Effector memory CD8-positive, alpha-beta T cell (primary cell): ENCODE measurements around the gene ANKRD34A.

Source experiments
- ATAC-seq: fragments of 150-1000 bp; cut with Tn5 transposase; replicated peaks from 2 replicates; pipeline ENCODE4 v1.10.0; 2021; ENCODE audit warnings: mild to moderate bottlenecking, moderate library complexity
- DNase-seq, 3 experiments: peaks; one replicate each; pipeline ENCODE4 v3.0.0; 2021
- H3K27ac Mint-ChIP-seq, 2 donors: one replicate each; pipeline ENCODE4 v1.8.0; 2022; ENCODE audit warnings: mild to moderate bottlenecking in 2 of 2, mixed read lengths in 2 of 2, moderate library complexity in 2 of 2
- H3K27me3 Mint-ChIP-seq, 2 donors: one replicate each; pipeline ENCODE4 v1.8.0; 2022; ENCODE audit warnings: mixed read lengths in 2 of 2
- H3K36me3 Mint-ChIP-seq: one replicate; pipeline ENCODE4 v1.8.0; 2022; ENCODE audit warnings: mild to moderate bottlenecking, moderate library complexity, mixed read lengths; ENCODE audit not compliant: insufficient read depth
- H3K4me1 Mint-ChIP-seq, 2 donors: one replicate each; pipeline ENCODE4 v1.8.0; 2022; ENCODE audit warnings: low read depth in 2 of 2, mixed read lengths in 2 of 2
- H3K4me3 Mint-ChIP-seq, 2 donors: one replicate each; pipeline ENCODE4 v1.8.0; 2022; ENCODE audit warnings: mild to moderate bottlenecking in 2 of 2, mixed read lengths in 2 of 2, moderate library complexity in 2 of 2
- H3K9me3 Mint-ChIP-seq, 2 donors: one replicate each; pipeline ENCODE4 v1.8.0; 2022; ENCODE audit warnings: mixed read lengths in 2 of 2

The ANKRD34A gene

DNA sequence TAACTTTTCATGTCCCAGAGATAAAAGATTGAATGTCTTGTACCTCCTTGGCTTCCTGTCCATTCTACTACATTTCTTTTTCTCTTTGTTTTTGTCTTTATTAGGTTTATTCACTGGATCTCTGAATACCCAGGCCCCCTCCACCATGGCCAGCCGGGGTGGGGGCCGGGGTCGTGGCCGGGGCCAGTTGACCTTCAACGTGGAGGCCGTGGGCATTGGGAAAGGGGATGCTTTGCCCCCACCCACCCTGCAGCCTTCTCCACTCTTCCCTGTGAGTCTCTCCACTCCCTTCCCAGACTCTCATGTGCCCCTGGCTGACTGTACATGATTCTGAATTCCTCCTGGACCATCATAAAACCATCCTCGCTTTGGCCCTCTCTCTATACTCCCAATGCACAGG, 10.3 kb upstream of the ANKRD34A start:
- ATAC-seq, result no peak
- H3K27me3 Mint-ChIP-seq, result no peaks in the 10 kb centered on the region
- no peaks in the 10 kb centered on the region for H3K9me3 Mint-ChIP-seq
- H3K27ac Mint-ChIP-seq, result peak overlapping the region in 1 of 2 donors; percentile 58
- DNase-seq, result no peak
- peaks cover 11% of the 10 kb centered on the region for H3K36me3 Mint-ChIP-seq
- H3K4me3 Mint-ChIP-seq, result no peak overlapping the region
- peaks cover 1 to 13% of the 10 kb centered on the region in 2 donors for H3K4me1 Mint-ChIP-seq

DNA sequence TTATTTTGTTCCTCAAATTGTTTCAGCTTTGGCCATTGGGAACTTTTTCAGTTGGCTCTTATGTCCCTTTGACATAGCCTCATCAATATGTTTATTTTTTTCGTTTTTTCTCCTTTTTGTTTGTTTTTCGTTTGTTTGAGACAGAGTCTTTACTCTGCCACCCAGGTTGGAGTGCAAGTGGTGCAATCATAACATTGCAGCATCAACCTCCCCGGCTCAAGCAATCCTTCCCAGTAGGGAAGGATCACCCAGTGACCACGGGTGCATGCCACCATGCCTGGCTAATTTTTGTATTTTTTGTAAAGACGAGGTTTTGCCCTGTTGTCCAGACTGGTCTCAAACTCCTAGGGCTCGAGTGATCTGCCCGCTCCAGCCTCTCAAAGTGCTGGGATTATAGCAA, 8.2 kb upstream of the ANKRD34A start:
- Mint-ChIP-seq H3K9me3 (no peaks in the 10 kb centered on the region), H3K27me3 (no peaks in the 10 kb centered on the region), H3K4me1 (peaks cover 4 to 13% of the 10 kb centered on the region in 2 donors), H3K36me3 (peaks cover 8% of the 10 kb centered on the region), H3K27ac (peak overlapping the region in 1 of 2 donors; percentile 33), H3K4me3 (no peak overlapping the region)
- no peak for DNase-seq
- no peak for ATAC-seq

DNA sequence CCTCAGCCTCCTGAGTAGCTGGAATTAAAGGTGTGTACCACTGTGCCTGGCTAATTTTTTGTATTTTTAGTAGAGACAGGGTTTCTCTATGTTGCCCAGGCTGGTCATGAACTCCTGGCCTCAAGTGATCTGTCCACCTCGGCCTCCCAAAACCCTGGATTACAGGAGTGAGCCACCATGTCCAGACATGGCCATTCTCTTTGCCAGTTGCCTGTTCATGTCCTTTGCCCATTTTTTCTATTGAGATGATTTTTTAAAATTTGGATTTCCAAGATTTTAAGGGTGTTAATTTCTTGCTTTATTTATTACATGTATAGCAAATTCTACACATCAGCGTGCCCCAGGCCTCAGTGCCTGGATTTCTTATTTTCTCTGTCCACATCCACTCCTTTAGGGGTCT, 2.9 kb upstream of the ANKRD34A start:
- Mint-ChIP-seq H3K4me3 (peak overlapping the region in 1 of 2 donors; percentile 25), H3K36me3 (no peaks in the 10 kb centered on the region), H3K9me3 (no peaks in the 10 kb centered on the region), H3K27ac (no peak overlapping the region), H3K4me1 (peaks cover 26 to 29% of the 10 kb centered on the region in 2 donors), H3K27me3 (no peaks in the 10 kb centered on the region)
- no peak for ATAC-seq
- no peak for DNase-seq

DNA sequence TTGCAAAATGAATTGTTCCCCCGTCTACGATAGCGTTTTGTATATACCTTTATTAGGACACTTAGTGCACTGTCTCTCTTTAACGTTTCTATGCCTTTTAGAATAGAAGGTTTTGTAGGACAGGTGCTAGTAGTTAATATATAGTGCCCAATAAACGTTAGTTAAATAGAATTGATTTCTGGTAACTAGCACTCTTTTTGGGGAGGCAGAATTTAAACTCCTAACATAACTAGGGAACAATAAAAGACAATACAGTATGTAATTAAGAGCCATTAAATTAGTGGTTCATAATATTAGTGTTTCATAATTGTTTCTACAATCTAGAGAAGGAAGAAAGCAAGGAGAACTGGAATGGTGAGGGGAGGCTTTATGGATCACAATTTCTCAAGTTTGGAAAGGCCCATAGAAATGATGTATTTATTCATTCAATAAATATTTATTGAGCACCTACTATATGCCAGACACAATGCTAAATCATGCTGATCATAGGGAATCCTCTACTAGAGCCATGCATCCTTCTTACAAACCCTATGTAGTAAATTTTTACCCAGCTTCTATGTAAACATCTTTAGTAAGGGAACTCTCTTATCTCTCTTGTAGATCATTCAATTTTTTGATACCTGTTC, 857 bp upstream of the ANKRD34A start:
- Mint-ChIP-seq H3K4me1 (peaks cover 33 to 42% of the 10 kb centered on the region in 2 donors), H3K4me3 (peak overlapping the region; percentile 96 to 99), H3K27me3 (no peaks in the 10 kb centered on the region), H3K27ac (peak overlapping the region; percentile 89 to 93), H3K9me3 (no peaks in the 10 kb centered on the region), H3K36me3 (no peaks in the 10 kb centered on the region)
- DNase-seq, result no peak
- no peak for ATAC-seq

DNA sequence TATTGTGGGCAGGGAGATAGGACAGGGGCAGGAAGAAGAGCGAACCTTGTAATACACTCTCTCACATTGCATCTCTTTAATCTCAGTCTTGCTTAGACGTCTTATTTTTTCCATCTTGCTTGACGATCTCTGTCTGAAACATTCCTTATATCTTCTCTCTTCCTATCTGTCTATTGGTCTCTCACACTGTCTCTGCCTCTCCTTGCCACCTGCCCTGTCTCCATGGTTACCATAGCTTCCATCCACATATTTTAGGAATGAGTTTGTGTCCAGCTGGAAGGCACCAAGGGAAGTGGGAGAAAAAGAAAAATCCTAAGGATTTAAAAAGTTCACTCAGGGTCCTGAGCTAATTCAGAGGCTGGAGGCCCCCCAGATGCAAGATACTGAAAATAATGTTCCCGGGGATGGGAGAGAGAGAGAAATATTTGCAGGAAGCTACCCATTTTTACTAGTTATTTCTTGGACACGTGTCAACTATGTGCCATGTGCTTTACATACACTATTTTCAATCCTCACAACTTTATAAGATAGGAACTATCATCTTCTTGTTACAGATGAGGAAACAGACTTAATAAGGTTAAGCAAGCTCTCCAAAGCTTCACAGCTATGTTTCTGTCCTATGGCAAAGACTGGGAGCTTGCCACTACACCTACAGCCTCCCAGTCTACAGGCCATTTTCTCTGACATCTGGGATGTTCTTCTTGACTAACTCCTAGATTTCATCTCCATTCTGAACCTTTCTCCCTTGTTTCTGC, 933 bp downstream of the ANKRD34A start:
- Mint-ChIP-seq H3K4me1 (peaks cover 50 to 54% of the 10 kb centered on the region in 2 donors), H3K36me3 (peaks cover 2% of the 10 kb centered on the region), H3K9me3 (no peaks in the 10 kb centered on the region), H3K27me3 (no peaks in the 10 kb centered on the region), H3K4me3 (peak overlapping the region; percentile 96 to 99), H3K27ac (peak overlapping the region; percentile 89 to 93)
- ATAC-seq (no peak), DNase-seq (no peak)

DNA sequence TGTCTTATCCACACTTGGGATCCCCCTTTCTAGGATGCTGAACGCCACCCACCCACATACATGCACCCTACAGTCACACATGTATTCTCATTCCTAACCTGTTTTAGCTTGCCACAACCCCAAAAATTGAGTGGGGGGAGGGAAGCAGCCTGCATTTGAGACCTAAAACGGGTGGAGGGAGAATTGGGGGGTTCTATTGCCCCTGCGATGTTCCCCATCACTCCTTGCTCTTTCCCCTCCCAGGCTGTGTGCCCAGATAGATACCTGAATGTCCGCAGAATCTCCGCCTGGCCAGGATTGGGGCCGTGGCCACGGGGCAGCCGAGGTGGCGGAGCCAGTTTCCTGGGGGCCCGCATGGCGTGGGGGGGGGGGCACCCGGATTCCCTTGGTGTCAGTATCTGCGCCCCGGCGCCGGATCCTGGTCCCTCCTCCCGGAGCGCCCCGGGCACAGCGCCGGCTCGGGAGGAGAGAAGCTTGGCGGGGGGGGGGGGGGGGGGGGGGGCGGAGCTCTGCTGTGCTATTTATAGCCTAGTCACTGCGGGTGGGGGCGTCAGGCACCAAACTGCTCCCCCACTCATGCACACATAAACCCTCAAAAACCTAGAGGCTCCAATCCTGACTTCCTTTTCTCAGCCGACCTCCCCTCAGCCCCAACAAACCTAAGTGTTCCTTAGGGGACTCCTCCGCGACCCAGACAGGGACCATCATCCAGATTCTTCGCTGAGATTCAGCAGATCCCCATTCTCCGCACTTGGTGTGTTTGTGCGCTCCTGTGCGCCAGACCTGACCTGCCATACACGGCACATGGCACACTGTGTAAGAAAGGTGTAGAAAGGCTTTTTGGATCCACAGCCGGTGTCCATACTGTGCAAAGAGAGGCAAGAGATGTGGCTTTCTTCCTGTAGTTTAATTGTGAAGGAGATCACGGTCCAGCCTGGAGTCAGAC, 1.9 kb downstream of the ANKRD34A start:
- Mint-ChIP-seq H3K27me3 (no peaks in the 10 kb centered on the region), H3K4me1 (peaks cover 56 to 57% of the 10 kb centered on the region in 2 donors), H3K36me3 (peaks cover 7% of the 10 kb centered on the region), H3K4me3 (peak overlapping the region; percentile 96 to 99), H3K9me3 (no peaks in the 10 kb centered on the region), H3K27ac (peak overlapping the region; percentile 92 to 93)
- DNase-seq, result no peak
- no peak for ATAC-seq

DNA sequence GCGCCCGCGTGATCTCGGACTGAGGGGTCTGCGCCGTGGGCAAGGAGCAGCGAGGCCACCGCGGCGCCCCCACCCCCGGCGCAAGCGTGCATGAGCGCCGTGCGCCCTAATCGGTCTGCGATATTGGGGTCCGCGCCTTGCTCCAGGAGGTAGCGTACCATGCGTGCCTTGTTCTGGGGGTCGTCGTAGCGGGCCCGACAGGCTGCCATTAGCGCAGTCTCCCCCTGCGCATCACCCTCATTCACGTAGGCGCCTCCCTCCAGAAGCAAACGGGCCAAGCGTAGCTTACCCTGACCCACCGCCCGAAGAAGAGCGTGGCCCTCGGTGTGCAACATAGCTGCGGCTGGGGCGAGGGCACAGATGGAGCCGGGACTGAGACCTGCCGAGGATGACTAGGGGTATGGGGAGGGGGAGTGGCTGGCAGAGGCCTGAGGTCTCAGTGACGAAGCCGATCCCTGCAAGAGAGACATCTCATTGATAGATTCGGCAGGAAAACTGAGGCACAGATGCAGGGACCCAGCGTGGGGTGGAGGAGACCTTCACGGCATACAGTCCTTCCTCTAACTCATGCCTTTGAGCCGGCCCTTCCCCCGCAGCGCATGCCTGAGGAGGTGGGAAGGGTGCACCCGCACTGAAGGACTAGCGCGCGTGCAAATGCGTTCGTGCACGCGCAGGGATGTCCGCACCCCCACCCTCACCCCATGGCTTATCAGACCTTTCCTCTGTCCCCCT, 2.8 kb downstream of the ANKRD34A start:
- Mint-ChIP-seq H3K4me3 (peak overlapping the region; percentile 96 to 99), H3K9me3 (no peaks in the 10 kb centered on the region), H3K36me3 (peaks cover 10% of the 10 kb centered on the region), H3K27me3 (no peaks in the 10 kb centered on the region), H3K4me1 (peaks cover 63% of the 10 kb centered on the region in 2 donors), H3K27ac (peak overlapping the region; percentile 92 to 93)
- ATAC-seq, result no peak
- DNase-seq, result peak in 1 of 3 experiments; percentile 30

DNA sequence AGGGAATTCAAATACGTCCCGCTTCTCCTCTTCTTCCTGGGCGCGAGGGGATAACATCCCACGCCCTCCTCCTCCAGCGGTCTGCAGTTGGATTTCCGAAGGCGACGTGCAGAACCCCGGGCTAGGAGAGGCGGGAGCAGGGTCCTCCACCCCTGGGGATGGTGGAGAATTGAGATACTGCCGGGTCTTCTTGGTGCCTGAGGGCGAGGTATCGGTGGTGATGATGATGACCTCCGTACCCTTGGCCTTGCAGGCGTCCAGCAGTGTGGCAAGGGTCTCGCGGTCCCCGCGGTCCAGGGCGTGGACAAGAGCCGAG, 3.3 kb downstream of the ANKRD34A start:
- Mint-ChIP-seq H3K9me3 (no peaks in the 10 kb centered on the region), H3K27ac (peak overlapping the region; percentile 92 to 93)
- ATAC-seq, result no peak

DNA sequence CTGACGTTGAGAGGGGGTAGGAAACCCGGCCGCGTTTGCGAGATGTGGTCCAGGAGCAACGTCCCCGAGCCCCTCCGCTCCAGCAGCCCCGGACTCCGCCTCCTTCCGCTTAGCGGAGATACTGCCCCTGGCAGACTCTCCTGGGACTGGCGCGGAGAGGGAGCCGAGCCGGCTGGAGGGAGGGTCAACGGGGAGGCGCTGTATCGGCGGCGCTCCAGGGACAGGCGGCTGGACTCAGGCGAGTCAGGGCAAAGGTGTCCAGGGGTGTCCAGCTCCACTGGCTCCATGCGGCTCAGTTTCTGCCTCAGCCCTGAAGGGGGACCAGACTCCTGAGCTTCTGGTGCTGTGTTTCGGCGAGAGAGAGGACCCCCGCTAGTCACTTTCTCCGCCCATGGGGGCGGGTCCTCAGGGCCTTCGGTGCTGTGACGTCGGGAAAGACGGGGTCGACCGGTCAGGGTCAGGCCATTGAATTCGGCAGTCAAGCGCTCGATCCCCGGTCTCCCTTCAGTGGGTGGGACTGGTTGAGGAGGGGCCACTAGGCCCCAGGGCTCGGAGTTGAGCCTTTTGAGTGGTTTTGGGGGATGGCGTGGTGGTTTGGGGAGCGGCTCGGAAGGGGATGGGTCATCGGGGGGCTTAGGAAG, 3.8 kb downstream of the ANKRD34A start:
- Mint-ChIP-seq H3K27me3 (no peaks in the 10 kb centered on the region), H3K4me1 (peaks cover 69 to 70% of the 10 kb centered on the region in 2 donors), H3K36me3 (peaks cover 10% of the 10 kb centered on the region), H3K9me3 (no peaks in the 10 kb centered on the region), H3K4me3 (peak overlapping the region; percentile 96 to 99), H3K27ac (peak overlapping the region; percentile 92 to 93)
- ATAC-seq (no peak), DNase-seq (peak in 1 of 3 experiments; percentile 31)

More for the DNA sequence above, 3.3 kb downstream of the ANKRD34A start:
- H3K4me3 Mint-ChIP-seq, result peak overlapping the region; percentile 96 to 99
- H3K27me3 Mint-ChIP-seq, result no peaks in the 10 kb centered on the region
- peaks cover 65 to 66% of the 10 kb centered on the region in 2 donors for H3K4me1 Mint-ChIP-seq
- H3K36me3 Mint-ChIP-seq, result peaks cover 10% of the 10 kb centered on the region
- DNase-seq, result no peak

DNA sequence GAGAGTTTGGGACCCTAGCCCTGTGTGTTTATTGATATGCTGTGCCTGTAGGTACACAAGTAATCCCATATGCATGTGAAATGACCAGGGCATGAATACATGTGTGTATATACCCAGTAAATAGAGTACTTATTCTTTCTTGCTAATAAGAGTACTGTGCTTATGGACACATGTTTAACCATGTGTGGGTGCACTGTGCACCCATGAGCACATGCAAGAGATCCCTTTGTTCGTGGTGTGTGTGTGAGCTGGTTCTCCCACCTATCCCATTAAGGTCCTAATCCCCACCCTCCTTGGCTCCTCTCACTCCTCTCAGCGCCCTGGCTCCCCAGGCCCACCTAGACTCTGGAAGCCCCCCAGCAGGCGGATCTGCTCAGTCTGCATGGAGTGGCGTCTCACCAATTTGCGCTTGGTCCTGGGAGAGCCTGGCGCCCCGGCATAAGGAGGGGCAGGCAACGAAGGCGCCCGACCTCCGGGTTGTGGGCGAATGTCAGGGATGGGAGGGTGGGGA, 4.4 kb downstream of the ANKRD34A start:
- H3K27me3 Mint-ChIP-seq, result no peaks in the 10 kb centered on the region
- no peaks in the 10 kb centered on the region for H3K9me3 Mint-ChIP-seq
- ATAC-seq, result no peak
- peaks cover 10% of the 10 kb centered on the region for H3K36me3 Mint-ChIP-seq
- DNase-seq, result no peak
- H3K27ac Mint-ChIP-seq, result peak overlapping the region in 1 of 2 donors; percentile 58
- peak overlapping the region; percentile 96 to 99 for H3K4me3 Mint-ChIP-seq
- H3K4me1 Mint-ChIP-seq, result peaks cover 72 to 73% of the 10 kb centered on the region in 2 donors

DNA sequence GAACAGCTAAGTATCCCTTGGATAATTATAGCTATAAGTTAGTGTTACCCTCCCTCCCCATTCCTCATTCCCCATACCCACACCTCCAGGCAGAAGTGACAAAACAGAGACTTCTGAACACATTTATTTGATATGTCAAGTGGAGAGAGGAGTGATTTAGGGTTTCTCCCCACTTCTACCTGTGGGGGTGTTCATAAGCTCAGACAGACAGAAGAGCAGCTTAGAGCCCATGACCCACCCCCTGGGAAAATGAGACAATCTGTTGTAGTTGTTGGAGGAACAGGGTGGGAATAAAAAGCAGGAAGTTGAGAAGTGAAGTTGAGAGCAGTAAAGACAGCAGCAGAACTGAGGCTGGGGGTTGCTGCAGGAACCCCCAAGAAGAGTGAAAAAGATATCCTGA, 5.0 kb downstream of the ANKRD34A start:
- H3K4me1 Mint-ChIP-seq, result peaks cover 73 to 77% of the 10 kb centered on the region in 2 donors
- H3K27me3 Mint-ChIP-seq, result no peaks in the 10 kb centered on the region
- DNase-seq (no peak), ATAC-seq (no peak)
- peak overlapping the region; percentile 96 to 99 for H3K4me3 Mint-ChIP-seq
- no peaks in the 10 kb centered on the region for H3K9me3 Mint-ChIP-seq
- H3K27ac Mint-ChIP-seq, result peak overlapping the region; percentile 5 to 58
- H3K36me3 Mint-ChIP-seq, result peaks cover 10% of the 10 kb centered on the region

DNA sequence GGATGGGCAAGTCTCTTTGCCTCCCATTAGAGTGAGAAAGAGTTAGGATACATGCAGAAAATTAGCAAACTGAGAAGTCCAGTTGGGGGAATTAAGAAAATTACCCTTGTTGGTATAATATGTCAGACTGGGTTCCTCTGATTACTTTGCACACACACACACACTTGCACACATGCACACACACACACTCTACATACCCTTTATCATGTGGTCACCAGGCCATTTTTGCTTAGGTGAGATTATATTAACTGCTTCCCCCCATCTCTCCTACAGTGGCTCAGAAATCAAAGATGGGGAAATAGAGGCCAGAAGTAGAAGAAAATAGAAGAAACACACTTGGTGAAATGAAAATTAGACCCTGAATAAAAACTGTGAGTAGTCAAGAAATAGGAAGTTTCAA, 5.6 kb downstream of the ANKRD34A start:
- Mint-ChIP-seq H3K9me3 (no peaks in the 10 kb centered on the region), H3K4me3 (peak overlapping the region in 1 of 2 donors; percentile 90), H3K27ac (peak overlapping the region in 1 of 2 donors; percentile 67), H3K4me1 (peaks cover 71 to 77% of the 10 kb centered on the region in 2 donors), H3K27me3 (no peaks in the 10 kb centered on the region), H3K36me3 (peaks cover 10% of the 10 kb centered on the region)
- DNase-seq (no peak), ATAC-seq (no peak)
